HG02623 (cell line): ENCODE measurements around the gene ZNF414.

Experiments
- ATAC-seq: cut with Tn5 transposase; IDR thresholded peaks from one replicate; pipeline ENCODE4 v1.9.1; 2021; ENCODE audit warnings: moderate library complexity; ENCODE audit not compliant: unreplicated experiment

Gene ZNF414

GRCh38 chr19:8491574-8491973 lies 22.4 kb downstream of the ZNF414 start:
- ATAC-seq = no peak

- no peak for ATAC-seq
Measured at GRCh38 chr19:8490873-8491272, 23.1 kb downstream of the ZNF414 start.

GRCh38 chr19:8490395-8490760 lies 23.6 kb downstream of the ZNF414 start:
- ATAC-seq = no peak

GRCh38 chr19:8489561-8490394 lies 24.2 kb downstream of the ZNF414 start:
- no peak for ATAC-seq

- ATAC-seq = no peak
Measured at GRCh38 chr19:8488365-8488764, 25.6 kb downstream of the ZNF414 start.

- ATAC-seq = no peak
Measured at GRCh38 chr19:8487137-8487851, 26.7 kb downstream of the ZNF414 start.

- ATAC-seq = no peak
Measured at GRCh38 chr19:8486661-8487136, 27.3 kb downstream of the ZNF414 start.

GRCh38 chr19:8485561-8486371 lies 28.2 kb downstream of the ZNF414 start:
- no peak for ATAC-seq

GRCh38 chr19:8484331-8484894 lies 29.6 kb downstream of the ZNF414 start:
- no peak for ATAC-seq

GRCh38 chr19:8483165-8483564 lies 30.8 kb downstream of the ZNF414 start:
- no peak for ATAC-seq

- ATAC-seq = no peak
Measured at GRCh38 chr19:8482696-8483095, 31.3 kb downstream of the ZNF414 start.

GRCh38 chr19:8481616-8482015 lies 32.4 kb downstream of the ZNF414 start:
- no peak for ATAC-seq

GRCh38 chr19:8481201-8481600 lies 32.8 kb downstream of the ZNF414 start:
- no peak for ATAC-seq

GRCh38 chr19:8478598-8478997 lies 35.4 kb downstream of the ZNF414 start:
- ATAC-seq = no peak

- no peak for ATAC-seq
Measured at GRCh38 chr19:8477889-8478288, 36.1 kb downstream of the ZNF414 start.

- ATAC-seq = no peak
Measured at GRCh38 chr19:8476524-8476923, 37.4 kb downstream of the ZNF414 start.

- ATAC-seq = no peak
Measured at GRCh38 chr19:8475005-8475404, 39.0 kb downstream of the ZNF414 start.

- ATAC-seq = no peak
Measured at GRCh38 chr19:8473648-8474476, 40.1 kb downstream of the ZNF414 start.

- ATAC-seq = no peak
Measured at GRCh38 chr19:8469613-8470368, 44.2 kb downstream of the ZNF414 start.
